RPMI8226 (cell line): ENCODE measurements around the gene GPATCH11.

Source experiments
- DNase-seq: peaks from one replicate; pipeline ENCODE4 v3.0.0-alpha.2; 2015

Gene GPATCH11

GRCh38 chr2:37109523-37109922 is 25.2 kb downstream of the GPATCH11 start:
- no peak for DNase-seq

- no peak for DNase-seq
These were observed 26.2 kb downstream of the GPATCH11 start for GRCh38 chr2:37110306-37111212.

GRCh38 chr2:37111958-37112357 is 27.6 kb downstream of the GPATCH11 start:
- DNase-seq, result no peak

- no peak for DNase-seq
These were observed 33.2 kb downstream of the GPATCH11 start for GRCh38 chr2:37117566-37117965.

- DNase-seq, result no peak
These were observed 34.8 kb downstream of the GPATCH11 start for GRCh38 chr2:37119157-37119556.

- no peak for DNase-seq
These were observed 41.1 kb downstream of the GPATCH11 start for GRCh38 chr2:37125416-37125815.

GRCh38 chr2:37132914-37133313 is 48.6 kb downstream of the GPATCH11 start:
- DNase-seq, result no peak

GRCh38 chr2:37142546-37142945 is 58.2 kb downstream of the GPATCH11 start:
- DNase-seq, result no peak

- no peak for DNase-seq
These were observed 59.7 kb downstream of the GPATCH11 start for GRCh38 chr2:37143974-37144373.

- no peak for DNase-seq
These were observed 61.7 kb downstream of the GPATCH11 start for GRCh38 chr2:37146062-37146461.

- no peak for DNase-seq
These were observed 64.0 kb downstream of the GPATCH11 start for GRCh38 chr2:37148325-37148724.
